ENCODE measurements around the gene RAB27A.

GRCh38 chr15:55246567-55246966 is 43.0 kb downstream of the RAB27A start:
- TF ChIP-seq, protein P1, sequence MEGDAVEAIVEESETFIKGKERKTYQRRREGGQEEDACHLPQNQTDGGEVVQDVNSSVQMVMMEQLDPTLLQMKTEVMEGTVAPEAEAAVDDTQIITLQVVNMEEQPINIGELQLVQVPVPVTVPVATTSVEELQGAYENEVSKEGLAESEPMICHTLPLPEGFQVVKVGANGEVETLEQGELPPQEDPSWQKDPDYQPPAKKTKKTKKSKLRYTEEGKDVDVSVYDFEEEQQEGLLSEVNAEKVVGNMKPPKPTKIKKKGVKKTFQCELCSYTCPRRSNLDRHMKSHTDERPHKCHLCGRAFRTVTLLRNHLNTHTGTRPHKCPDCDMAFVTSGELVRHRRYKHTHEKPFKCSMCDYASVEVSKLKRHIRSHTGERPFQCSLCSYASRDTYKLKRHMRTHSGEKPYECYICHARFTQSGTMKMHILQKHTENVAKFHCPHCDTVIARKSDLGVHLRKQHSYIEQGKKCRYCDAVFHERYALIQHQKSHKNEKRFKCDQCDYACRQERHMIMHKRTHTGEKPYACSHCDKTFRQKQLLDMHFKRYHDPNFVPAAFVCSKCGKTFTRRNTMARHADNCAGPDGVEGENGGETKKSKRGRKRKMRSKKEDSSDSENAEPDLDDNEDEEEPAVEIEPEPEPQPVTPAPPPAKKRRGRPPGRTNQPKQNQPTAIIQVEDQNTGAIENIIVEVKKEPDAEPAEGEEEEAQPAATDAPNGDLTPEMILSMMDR (IDR thresholded peaks at IDR 0.05) = no peak
- TF ChIP-seq POLR2A (IDR thresholded peaks at IDR 0.05) = no peak
